Stimulated activated naive CD4-positive, alpha-beta T cell (primary cell): Measurements from ENCODE around the gene INF2.
"Not testable (repeated sequence)": the region's sequence is repeated elsewhere in the genome, so short reads cannot be mapped to it uniquely, and the experiment has no call there.

Source experiments
- DNase-seq, 6 experiments: peaks; one replicate each; lab custom pipeline; 2025; lab: John Stamatoyannopoulos, UW

INF2 gene

DNA sequence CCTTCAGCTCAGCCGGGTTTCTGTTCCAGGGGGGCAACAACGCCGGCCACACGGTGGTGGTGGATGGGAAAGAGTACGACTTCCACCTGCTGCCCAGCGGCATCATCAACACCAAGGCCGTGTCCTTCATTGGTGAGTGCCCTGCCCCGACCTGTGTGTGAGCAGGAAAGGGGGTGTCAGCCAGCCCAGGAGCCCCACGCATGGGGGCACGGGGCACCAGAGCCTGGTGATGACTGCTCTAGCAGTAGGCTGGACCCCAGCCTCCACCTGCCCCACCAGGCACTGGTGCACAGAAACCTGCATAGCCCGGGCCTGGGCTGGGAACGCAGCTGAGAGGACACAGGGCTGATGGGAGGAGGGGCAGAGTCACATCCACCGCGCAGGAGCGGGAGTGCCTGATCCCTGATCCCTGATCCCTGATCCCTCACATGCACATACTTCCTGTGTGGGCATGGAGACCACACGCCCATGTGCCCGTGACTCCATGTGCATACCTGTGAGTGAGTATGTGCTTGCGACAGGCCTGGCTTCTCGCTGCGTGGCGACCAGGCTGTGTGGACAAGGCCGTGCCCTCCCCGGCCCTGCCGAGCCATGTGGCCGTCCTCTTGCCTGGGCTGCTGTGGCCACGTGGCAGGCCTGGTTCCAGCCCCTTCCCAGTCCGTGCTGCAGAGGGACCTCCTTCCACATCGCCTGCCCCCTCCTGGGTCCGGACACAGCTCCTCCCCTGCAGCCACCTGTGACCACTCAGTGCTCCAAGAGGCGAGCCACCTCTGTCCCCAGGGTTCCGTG is 45.8 kb downstream of the INF2 start:
- no peak for DNase-seq

DNA sequence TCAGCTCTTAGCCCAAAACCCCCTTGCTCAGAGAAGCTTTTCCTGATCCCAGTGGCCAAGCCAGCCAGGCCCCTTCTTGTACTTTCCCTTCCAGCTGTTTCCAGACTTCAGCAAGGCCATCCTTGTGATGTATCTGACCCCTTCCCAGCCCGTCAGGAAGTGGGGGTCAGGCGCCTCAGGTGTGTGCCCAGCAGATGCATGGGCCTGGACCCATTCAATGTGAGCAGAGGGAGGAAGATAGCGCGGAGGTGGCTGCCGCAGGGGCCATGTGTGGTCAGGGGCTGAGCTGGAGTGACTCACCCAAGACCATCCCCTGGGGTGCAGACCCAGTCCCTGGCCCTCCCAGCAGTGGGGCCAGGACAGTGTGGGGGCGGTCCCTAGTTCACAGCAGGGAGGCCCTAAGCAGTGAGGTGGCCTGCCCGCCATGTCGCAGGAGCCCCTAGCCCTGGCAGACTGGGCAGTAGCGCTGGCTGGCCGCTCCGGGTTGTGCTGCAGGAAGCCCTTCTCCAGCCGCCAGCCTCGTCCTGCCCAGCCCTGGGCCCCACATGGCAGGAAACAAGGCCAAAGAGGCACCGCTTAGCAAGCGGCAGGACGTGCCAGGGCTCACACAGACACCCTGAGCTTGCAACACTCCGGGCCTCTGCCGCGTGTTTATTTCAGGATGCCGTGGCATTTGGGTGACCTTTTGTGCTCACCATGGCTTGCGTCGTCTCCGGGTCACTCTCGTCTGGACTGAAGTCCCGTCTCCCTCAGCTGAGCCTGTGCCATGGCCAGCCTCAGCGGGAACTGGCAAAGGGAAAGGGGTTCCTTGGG is 46.6 kb downstream of the INF2 start:
- no peak for DNase-seq

DNA sequence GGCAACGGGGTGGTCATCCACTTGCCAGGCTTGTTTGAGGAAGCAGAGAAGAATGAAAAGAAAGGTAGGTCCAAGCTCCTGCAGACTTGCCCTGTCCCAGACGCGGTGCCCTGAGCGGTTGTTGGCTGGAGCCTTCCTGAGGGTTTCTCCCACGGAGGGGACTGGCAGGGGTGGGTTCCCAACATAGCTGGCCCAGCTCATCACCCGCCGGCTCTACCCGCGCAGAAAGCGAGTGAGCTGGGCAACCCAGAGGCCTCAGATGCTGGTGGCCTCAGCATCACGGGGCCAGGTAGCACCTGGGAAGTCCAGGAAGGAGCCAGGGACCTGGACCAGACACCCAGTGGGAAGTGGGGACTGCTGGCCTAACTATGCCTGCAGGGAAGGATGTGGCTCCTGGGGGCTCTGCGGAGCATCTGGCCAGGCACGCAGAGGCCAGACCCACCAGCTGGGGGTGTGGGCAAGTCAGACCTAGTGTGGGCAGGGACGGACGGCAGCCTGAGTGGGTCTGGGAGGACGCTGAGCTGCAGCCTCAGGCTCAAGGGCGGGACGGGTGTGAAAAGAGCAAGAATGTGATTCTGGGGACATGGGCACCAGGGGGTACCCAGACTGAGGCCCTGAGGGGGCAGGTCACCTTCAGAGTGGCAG is 49.1 kb downstream of the INF2 start:
- no peak for DNase-seq

DNA sequence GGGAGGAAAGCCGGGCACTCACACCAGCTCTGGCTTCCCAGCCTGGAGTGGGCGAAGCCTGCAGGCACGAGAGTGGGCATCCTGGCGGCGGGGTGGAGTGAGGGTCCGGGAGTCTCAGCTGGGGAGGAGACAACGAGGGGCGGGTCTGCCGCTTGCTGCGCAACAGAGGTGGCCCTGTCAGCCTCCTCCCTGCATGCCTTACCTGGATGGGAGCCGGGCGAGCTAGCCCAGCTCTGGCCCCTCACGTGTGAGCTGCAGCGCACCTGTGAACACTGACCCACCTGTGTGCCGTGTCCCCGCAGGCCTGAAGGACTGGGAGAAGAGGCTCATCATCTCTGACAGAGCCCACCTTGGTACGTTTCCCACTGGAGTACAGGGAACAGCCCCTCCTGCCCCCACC is 49.6 kb downstream of the INF2 start:
- no peak for DNase-seq

DNA sequence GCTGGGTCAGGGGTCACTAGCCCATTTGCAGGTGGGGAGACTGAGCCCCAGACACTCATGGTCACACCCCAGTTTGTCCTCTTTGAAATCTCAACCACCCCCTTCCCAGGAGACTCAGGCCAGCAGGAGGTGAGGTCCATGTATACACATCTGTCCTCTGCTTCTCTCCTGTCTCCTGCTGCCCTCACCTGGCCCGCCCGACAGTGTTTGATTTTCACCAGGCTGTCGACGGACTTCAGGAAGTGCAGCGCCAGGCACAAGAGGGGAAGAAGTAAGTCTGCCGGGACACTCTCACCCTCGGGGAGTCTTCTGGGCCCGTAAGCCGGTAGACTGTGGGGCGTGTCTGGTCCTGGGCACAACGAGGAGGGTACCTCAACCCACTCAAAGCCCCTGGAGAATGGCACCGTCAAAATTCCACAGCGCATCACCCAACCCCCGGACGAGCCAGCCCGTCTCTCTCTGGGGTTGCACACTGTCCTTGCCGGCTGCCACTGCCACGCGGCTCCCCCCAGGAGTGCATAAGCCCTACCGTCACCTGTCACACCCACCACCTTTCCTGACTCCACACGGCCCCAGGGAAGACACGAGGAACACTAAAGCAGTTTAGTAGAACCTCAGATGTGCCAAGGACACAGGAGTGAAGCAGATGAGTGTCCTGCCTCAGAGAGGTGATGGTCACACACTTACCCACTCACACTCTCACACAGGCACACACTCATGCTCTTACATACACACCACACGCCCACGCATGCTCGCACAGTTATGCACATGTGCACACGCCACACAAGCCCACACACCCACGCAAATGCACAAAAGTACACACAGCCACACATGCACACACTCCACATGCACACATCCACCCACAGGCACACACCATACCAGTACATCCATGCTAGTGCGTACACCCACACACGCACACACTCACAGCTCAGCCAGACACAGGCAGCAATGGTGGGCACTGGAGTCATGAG is 50.4 kb downstream of the INF2 start:
- DNase-seq = no peak

DNA sequence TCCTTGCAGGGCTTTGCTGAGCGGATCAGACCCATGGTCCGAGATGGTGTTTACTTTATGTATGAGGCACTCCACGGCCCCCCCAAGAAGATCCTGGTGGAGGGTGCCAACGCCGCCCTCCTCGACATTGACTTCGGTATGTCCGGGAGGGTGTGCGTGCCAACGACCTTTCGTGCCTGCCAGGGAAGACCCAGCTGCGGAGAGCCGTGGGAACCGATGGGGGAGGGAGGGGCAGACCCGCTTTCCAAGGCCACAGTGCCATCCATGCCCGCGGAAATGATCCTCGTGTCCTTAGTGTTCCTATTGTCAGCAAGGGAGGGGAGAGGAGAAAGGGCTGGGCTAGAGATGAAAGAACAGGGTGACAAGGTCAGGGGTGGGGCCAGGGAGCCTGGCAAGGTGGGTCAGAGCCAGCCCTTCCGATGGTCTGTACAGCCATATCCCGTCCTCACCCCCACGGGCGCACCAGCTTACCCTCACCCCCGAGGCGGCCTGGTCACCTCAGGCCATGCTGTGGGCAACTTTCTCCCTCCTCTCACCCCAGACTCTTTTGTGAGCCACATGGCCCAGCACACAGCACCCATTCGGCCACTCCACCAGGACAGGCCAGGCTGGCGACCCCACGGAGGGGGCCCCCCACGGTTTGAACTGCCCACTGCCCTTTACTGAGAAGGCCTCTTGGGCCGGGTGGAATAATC is 51.8 kb downstream of the INF2 start:
- DNase-seq = no peak

DNA sequence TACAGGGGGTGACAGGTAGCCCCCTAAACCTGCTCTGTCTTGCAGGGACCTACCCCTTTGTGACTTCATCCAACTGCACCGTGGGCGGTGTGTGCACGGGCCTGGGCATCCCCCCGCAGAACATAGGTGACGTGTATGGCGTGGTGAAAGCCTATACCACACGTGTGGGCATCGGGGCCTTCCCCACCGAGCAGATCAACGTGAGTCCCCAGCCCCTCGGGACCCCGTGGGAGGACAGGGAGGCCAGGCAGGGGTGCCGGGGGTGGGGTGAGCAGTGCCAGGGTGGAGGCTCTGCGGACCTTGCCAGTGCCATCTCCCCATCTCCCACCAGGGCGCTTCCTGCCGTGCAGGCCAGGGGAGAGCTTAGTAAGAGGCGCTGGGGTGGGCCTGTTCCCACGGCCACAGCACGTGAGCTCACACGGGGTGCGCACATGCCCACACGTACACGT is 52.4 kb downstream of the INF2 start:
- no peak for DNase-seq

DNA sequence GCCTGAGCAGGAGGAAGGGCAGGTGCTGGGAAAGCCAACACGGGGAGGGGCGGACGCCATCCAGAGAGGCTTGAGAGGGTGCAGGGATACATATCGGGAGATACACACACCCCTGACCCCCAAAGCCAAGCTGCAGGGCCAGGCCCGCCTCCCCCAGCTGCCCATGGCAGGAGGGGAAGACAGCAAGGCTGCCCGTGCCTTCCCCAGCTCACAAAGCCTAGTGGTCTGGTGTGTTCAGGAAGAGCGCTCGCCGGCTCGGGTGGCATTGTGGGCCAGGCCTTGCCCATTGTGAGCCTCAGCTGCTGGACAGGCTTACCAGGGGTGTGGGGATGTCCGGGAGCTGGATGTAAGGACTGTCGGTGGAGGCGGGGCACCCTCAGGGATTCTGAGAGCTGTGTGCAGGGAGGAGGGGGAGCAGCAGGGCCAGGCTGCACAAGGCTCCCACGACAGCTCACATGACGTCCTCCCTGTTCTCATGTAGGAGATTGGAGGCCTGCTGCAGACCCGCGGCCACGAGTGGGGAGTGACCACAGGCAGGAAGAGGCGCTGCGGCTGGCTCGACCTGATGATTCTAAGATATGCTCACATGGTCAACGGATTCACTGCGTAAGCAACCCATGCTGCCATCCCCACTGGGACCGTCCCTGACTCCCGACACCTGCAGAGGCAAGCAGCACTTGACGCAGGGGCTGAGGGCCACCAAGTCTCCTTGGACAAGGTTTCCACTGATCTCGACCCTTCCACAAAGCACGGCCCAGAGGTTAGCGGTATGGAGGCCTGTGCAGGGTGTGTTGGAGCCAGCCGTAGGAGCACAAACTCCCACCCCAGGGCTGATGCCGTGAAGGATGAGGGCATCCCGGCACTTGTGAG is 53.4 kb downstream of the INF2 start:
- no peak for DNase-seq

DNA sequence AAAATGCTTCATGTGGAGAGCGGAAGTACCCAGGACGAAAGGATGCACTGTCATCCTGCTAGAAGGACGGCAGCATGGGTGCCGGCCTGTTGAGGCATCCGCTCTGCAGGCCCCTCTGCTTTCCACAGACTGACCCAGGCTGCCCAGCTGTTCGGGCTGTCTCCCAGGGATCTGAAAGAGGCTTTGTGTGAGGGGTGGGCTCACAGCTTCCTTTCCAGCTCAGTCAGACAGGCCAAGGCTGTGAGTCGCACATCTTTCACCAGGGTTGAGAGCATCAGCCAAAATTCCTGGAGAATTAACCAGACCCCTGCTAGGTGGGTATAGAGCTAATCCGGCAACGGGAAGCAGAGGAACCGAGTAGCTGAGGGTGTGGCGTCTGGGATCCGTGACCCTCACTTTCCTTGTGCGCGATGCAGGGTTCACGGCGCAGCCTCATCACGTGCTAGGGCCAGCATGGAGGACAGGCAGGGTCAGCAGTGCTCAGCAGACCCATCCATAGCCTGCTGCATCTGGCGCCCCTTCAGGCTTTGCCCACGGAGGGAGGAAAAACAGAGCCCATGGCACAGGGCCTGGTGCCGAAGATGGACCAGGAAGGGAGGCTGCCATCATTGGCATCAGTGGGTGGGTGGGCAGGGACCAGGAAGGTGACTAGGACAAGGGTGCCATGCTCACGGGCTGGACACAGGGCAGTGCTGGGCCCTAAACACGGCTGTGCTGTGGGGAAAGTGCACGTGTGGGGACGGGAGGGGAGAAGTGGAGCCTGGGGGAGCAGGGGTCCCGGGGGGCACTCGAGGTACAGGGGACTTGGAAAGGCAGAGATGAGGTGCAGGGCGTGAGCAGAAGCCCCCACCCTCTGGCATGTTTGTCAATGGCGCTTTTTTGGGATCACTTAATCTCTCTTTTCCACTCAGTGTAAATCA is 54.3 kb downstream of the INF2 start:
- no peak for DNase-seq

DNA sequence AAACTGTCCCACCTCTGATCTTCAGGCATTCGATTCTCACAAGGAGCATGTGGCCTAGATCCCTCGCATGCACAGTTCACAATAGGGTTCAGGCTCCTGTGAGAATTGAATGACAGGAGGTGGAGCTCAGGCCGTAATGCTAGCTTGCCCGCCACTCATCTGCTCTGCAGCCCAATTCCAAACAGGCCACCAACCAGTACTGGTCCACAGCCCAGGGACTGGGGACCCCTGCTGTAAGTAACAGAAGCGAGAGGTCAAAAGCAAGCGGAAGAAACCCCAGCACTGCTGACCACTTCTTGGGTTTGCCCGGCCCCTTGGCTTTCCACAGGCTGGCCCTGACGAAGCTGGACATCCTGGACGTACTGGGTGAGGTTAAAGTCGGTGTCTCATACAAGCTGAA is 55.1 kb downstream of the INF2 start:
- no peak for DNase-seq

DNA sequence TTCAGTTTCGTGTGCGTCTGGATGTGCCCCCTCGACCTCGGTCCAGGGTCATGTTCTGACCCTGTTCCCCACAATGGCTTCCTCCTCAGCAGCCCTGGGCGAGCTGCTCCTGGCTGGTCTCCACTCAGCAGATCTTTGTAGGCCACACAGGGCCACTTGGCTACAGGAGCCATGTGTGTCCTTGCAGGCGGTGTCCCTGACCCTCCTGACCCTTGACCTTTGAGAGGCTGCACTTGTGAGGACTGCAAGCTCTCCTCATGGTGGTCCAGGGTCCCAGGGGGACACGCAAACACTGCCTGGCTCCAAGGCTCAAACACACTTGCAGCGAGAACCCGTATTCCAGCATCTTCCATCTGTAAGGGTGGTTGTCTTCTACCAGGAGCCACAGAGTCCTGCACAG is 56.0 kb downstream of the INF2 start:
- DNase-seq = no peak

DNA sequence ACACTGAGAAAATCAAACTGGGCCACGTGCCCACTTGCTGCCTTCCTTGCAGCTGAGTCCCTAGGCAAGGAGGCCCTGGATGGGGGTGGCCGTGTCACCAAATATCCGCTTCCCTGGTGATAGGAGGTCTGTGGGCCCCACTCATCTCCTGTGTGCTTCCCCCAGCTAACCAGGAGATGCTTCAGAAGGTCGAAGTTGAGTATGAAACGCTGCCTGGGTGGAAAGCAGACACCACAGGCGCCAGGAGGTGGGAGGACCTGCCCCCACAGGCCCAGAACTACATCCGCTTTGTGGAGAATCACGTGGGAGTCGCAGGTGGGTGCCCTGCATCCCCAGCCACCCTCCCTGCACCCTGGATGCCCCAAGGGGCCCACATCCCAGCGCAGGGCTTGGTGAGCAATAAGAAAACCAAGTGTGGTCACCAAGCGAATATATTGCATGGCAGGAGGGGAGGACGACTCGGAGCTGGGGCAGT is 56.7 kb downstream of the INF2 start:
- DNase-seq = no peak

DNA sequence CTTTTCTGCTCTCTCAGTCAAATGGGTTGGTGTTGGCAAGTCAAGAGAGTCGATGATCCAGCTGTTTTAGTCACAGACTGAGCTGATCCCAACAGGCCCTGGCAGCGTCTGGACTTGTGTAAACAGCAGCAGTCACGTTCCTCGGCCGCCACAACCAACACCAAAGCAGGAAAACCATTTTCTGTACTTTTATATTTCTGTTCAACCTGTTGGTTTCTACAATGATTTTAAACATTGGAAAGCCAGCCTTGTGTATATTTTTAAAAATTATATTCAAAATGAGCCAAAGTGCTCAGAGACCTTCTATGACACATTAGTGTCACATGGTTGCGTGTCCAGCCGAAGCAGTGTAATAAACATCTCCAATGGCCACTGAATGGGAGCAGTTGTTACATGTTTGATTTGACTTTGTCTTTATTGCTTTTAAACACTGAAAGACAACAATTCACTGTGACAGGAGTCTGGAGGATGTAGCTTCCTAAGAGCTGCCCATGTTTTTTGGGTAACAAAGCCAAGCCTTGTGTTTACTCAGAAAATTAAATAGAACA is 57.6 kb downstream of the INF2 start:
- no peak for DNase-seq

DNA sequence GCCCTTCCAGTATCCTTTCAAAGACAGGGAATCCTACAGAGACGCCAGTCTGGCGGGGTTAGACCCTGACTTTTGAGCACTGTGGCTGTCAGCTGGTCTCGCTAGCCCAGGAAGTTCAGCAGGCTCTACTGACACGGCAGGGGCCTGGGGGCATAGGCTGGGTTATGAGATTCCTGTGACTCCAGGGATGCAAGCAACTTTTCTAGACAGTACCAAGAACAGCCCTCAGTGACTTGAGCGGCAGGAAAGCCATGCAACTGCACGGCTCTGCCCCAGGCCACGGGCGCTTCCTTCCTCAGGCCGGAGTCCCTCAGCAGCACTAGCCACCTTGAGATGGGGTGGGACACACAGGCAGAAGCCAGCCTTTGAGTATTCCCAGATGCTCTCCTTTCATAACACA is 58.5 kb downstream of the INF2 start:
- no peak for DNase-seq

DNA sequence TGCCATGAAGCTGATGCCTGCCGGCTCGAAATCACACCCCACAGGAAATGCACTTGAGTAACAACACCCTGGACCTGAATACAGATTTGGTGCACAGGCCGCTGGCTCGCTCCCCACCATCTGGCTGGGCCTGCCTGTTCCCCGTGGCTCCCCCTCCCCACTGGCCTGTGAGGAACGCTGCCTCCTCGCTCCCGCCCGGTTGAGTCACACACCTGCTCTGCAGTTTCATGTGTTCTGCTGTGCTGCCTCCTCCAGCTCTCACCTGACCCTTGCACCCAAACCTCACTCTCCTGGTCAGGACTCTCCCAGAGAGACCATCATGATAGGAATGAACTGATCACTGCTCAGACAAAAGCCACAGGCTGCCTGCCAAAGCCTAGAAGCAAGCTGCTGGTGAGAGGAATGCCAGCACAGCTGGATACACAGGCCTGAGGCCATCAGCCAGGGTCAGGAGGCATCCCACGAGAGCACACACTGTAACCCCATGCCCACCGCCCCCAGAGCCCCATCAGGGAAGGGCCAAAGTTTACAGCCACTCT is 59.8 kb downstream of the INF2 start:
- no peak for DNase-seq

DNA sequence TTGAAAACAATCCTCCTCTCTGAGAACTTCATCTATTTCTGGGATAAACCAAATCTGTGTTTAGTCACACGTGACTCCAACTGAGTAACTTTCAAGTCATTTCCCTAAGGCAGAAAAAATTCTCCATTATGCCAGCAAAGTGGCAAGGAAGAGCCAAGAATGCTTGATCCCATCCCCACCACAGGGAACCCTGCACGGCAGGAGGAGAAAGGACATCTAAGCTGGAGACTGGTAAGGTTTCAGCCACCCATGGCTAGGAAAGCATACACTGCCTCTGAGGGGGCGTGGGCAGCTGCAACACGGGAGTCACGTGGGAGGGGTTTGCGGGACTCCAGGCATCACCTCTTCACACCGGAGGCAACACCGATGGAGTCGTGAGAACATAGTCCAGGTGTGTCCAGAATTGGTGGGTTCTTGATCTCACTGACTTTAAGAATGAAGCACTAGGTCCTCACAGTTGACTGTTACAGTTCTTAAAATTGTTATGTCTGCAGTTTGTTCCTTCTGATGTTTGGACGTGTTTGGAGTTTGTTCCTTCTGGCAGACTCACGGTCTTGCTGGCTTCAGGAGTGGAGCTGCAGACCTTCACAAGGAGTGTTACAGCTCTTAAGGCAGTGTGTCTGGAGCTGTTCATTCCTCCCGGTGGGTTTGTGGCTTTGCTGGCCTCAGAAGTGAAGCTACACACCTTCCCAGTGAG is 60.8 kb downstream of the INF2 start:
- no peak for DNase-seq

DNA sequence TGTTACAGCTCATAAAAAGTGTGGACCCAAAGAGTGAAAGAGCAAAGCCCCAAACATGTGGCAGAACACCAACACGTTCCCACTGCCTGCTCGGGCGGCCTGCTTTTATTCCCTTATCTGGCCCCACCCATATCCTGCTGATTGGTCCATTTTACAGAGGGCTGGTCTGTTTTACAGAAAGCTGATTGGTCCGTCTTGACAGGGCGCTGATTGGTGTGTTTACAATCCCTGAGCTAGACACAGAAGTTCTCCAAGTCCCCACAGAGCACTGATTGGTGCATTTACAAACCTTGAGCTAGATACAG is 61.3 kb downstream of the INF2 start:
- DNase-seq = not testable (repeated sequence)
